ENCODE results near the gene SKP1.
A peak's percentile ranks its signal among the peaks of the same experiment; 100 is the strongest.

SKP1 gene

GRCh38 chr5:134142806-134143205 is 33.9 kb downstream of the SKP1 start:
- Histone ChIP-seq H3K9ac (ENCODE audit: low read depth, low read length) (no peak overlapping the region), H3K27me3 (ENCODE audit: insufficient read depth, low read length, poor library complexity) (no peaks in the 10 kb centered on the region), H3K4me3 (ENCODE audit: low read depth in 1 of 2, low read length in 2 of 2) (no peak overlapping the region), H3K27ac (ENCODE audit: low read length) (no peak overlapping the region), H3K4me2 (ENCODE audit: insufficient read depth, low read length) (no peak overlapping the region), H3K36me3 (ENCODE audit: insufficient read depth, low read length) (peaks cover 92% of the 10 kb centered on the region), H4K20me1 (ENCODE audit: insufficient read depth, low read length) (peaks cover 88% of the 10 kb centered on the region), H3K79me2 (ENCODE audit: insufficient read depth, low read length) (peaks cover 52% of the 10 kb centered on the region), H2AFZ (ENCODE audit: low read depth, low read length) (no peak overlapping the region), H3K9me3 (ENCODE audit: insufficient read depth, low read length, severe bottlenecking) (no peaks in the 10 kb centered on the region), H3K4me1 (ENCODE audit: insufficient read depth, low read length) (peaks cover 4% of the 10 kb centered on the region; the same call in 1 of the 2 replicates)
- no peak for ATAC-seq (ENCODE audit: insufficient read depth, low read depth)
- DNase-seq, result peak; percentile 3
- TF ChIP-seq CTCF (IDR thresholded peaks at IDR 0.05; ENCODE audit: borderline replicate concordance, extremely low read depth, low read length, poor library complexity, severe bottlenecking), result no peak
- TF ChIP-seq EZH2 (IDR thresholded peaks at IDR 0.05; ENCODE audit: borderline replicate concordance, low read depth, low read length, severe bottlenecking), result no peak

GRCh38 chr5:134142052-134142451 is 34.7 kb downstream of the SKP1 start:
- no peak for TF ChIP-seq CTCF (IDR thresholded peaks at IDR 0.05; ENCODE audit: borderline replicate concordance, extremely low read depth, low read length, poor library complexity, severe bottlenecking)
- no peak for TF ChIP-seq EZH2 (IDR thresholded peaks at IDR 0.05; ENCODE audit: borderline replicate concordance, low read depth, low read length, severe bottlenecking)
- Histone ChIP-seq H2AFZ (ENCODE audit: low read depth, low read length) (no peak overlapping the region), H3K27me3 (ENCODE audit: insufficient read depth, low read length, poor library complexity) (no peaks in the 10 kb centered on the region), H3K36me3 (ENCODE audit: insufficient read depth, low read length) (peaks cover 92% of the 10 kb centered on the region), H3K9me3 (ENCODE audit: insufficient read depth, low read length, severe bottlenecking) (no peaks in the 10 kb centered on the region), H3K4me1 (ENCODE audit: insufficient read depth, low read length) (peaks cover 9% of the 10 kb centered on the region; the same call in 1 of the 2 replicates), H3K27ac (ENCODE audit: low read length) (no peak overlapping the region), H4K20me1 (ENCODE audit: insufficient read depth, low read length) (peaks cover 89% of the 10 kb centered on the region), H3K9ac (ENCODE audit: low read depth, low read length) (no peak overlapping the region), H3K4me3 (ENCODE audit: low read depth in 1 of 2, low read length in 2 of 2) (no peak overlapping the region), H3K4me2 (ENCODE audit: insufficient read depth, low read length) (no peak overlapping the region), H3K79me2 (ENCODE audit: insufficient read depth, low read length) (peaks cover 50% of the 10 kb centered on the region)
- ATAC-seq (ENCODE audit: insufficient read depth, low read depth), result no peak
- DNase-seq, result peak; percentile 4

GRCh38 chr5:134141331-134142050 is 35.3 kb downstream of the SKP1 start:
- H3K79me2 ChIP-seq (ENCODE audit: insufficient read depth, low read length), result peaks cover 49% of the 10 kb centered on the region

More at GRCh38 chr5:134141331-134142050, 35.3 kb downstream of the SKP1 start:
- H4K20me1 ChIP-seq (ENCODE audit: insufficient read depth, low read length), result peaks cover 88% of the 10 kb centered on the region
- no peak overlapping the region for H3K27ac ChIP-seq (ENCODE audit: low read length)
- TF ChIP-seq CTCF (IDR thresholded peaks at IDR 0.05; ENCODE audit: borderline replicate concordance, extremely low read depth, low read length, poor library complexity, severe bottlenecking), result peak; percentile 29
- TF ChIP-seq EZH2 (IDR thresholded peaks at IDR 0.05; ENCODE audit: borderline replicate concordance, low read depth, low read length, severe bottlenecking), result no peak
- DNase-seq, result peak; percentile 16
- H3K4me1 ChIP-seq (ENCODE audit: insufficient read depth, low read length), result peaks cover 9% of the 10 kb centered on the region; the same call in 1 of the 2 replicates
- no peak overlapping the region for H3K4me2 ChIP-seq (ENCODE audit: insufficient read depth, low read length)
- H3K9me3 ChIP-seq (ENCODE audit: insufficient read depth, low read length, severe bottlenecking), result no peaks in the 10 kb centered on the region
- no peak overlapping the region for H2AFZ ChIP-seq (ENCODE audit: low read depth, low read length)
- no peak overlapping the region for H3K4me3 ChIP-seq (ENCODE audit: low read depth in 1 of 2, low read length in 2 of 2)
- ATAC-seq (ENCODE audit: insufficient read depth, low read depth), result no peak
- H3K27me3 ChIP-seq (ENCODE audit: insufficient read depth, low read length, poor library complexity), result no peaks in the 10 kb centered on the region
- no peak overlapping the region for H3K9ac ChIP-seq (ENCODE audit: low read depth, low read length)
- H3K36me3 ChIP-seq (ENCODE audit: insufficient read depth, low read length), result peaks cover 91% of the 10 kb centered on the region
